ENCODE data around the gene CSF3. TPM values are rescaled to one million over a fixed set of nuclear protein-coding genes. Genes with fewer than 3 reads are reported as not detected.

CSF3 gene
- total RNA-seq, 3 donors from 2014 or later (not counting 1 experiment from before 2014, with no cell fraction given) = not detected

GRCh38 chr17:40023590-40024292, 8.5 kb downstream of the CSF3 start:
- Mint-ChIP-seq H3K4me3 (no peak overlapping the region), H3K4me1 (peaks cover 11 to 25% of the 10 kb centered on the region in 2 donors), H3K27ac (no peak overlapping the region), H3K36me3 (no peaks in the 10 kb centered on the region), H3K27me3 (ENCODE audit: low read depth in 2 of 2) (no peaks in the 10 kb centered on the region), H3K9me3 (no peaks in the 10 kb centered on the region)
- no peak for TF ChIP-seq CTCF (IDR thresholded peaks at IDR 0.05)
- peaks cover 18% of the 10 kb centered on the region for H3K4me1 ChIP-seq (ENCODE audit: control insufficient read depth, insufficient read depth, low read length)
- ATAC-seq (no peak), DNase-seq (no peak)
- no peaks in the 10 kb centered on the region for H3K9me3 ChIP-seq (ENCODE audit: control insufficient read depth, insufficient read depth, low read length)
- H3K27me3 ChIP-seq (ENCODE audit: control insufficient read depth, insufficient read depth, low read length) = no peaks in the 10 kb centered on the region
- no peak overlapping the region for H3K27ac ChIP-seq (ENCODE audit: low read length)
- intact Hi-C loops (cut with micrococcal nuclease) = no loop called here
- H3K4me3 ChIP-seq (ENCODE audit: low read length) = no peak overlapping the region
- 95% methylated on average over 8 of the region's 10 CpGs for WGBS (ENCODE audit: insufficient coverage)
- peaks cover 74% of the 10 kb centered on the region for H3K36me3 ChIP-seq (ENCODE audit: control insufficient read depth, insufficient read depth, low read length)

GRCh38 chr17:40024901-40025300, 9.7 kb downstream of the CSF3 start:
- H3K4me1 Mint-ChIP-seq = peaks cover 11 to 16% of the 10 kb centered on the region in 2 donors
- Histone ChIP-seq H3K9me3 (ENCODE audit: control insufficient read depth, insufficient read depth, low read length) (no peaks in the 10 kb centered on the region), H3K27me3 (ENCODE audit: control insufficient read depth, insufficient read depth, low read length) (no peaks in the 10 kb centered on the region), H3K36me3 (ENCODE audit: control insufficient read depth, insufficient read depth, low read length) (peaks cover 75% of the 10 kb centered on the region), H3K27ac (ENCODE audit: low read length) (no peak overlapping the region), H3K4me3 (ENCODE audit: low read length) (no peak overlapping the region), H3K4me1 (ENCODE audit: control insufficient read depth, insufficient read depth, low read length) (peaks cover 17% of the 10 kb centered on the region)
- no peaks in the 10 kb centered on the region for H3K27me3 Mint-ChIP-seq (ENCODE audit: low read depth in 2 of 2)
- no peak for TF ChIP-seq CTCF (IDR thresholded peaks at IDR 0.05)
- H3K4me3 Mint-ChIP-seq = no peak overlapping the region
- H3K36me3 Mint-ChIP-seq = peaks cover 10% of the 10 kb centered on the region
- no peak for ATAC-seq
- intact Hi-C loops (cut with micrococcal nuclease) = no loop called here
- DNase-seq = no peak
- 97% methylated on average over 8 of the region's 8 CpGs for WGBS (ENCODE audit: insufficient coverage)
- no peak overlapping the region for H3K27ac Mint-ChIP-seq
- no peaks in the 10 kb centered on the region for H3K9me3 Mint-ChIP-seq

- Histone ChIP-seq H3K4me3 (ENCODE audit: low read length) (no peak overlapping the region), H3K4me1 (ENCODE audit: control insufficient read depth, insufficient read depth, low read length) (peaks cover 17% of the 10 kb centered on the region), H3K27me3 (ENCODE audit: control insufficient read depth, insufficient read depth, low read length) (no peaks in the 10 kb centered on the region), H3K9me3 (ENCODE audit: control insufficient read depth, insufficient read depth, low read length) (no peaks in the 10 kb centered on the region), H3K27ac (ENCODE audit: low read length) (no peak overlapping the region), H3K36me3 (ENCODE audit: control insufficient read depth, insufficient read depth, low read length) (peaks cover 72% of the 10 kb centered on the region)
- Mint-ChIP-seq H3K9me3 (no peaks in the 10 kb centered on the region), H3K27ac (no peak overlapping the region), H3K27me3 (ENCODE audit: low read depth in 2 of 2) (no peaks in the 10 kb centered on the region), H3K36me3 (peaks cover 12% of the 10 kb centered on the region), H3K4me1 (peaks cover 11 to 14% of the 10 kb centered on the region in 2 donors), H3K4me3 (no peak overlapping the region)
- ATAC-seq (no peak), DNase-seq (no peak)
- no peak for TF ChIP-seq CTCF (IDR thresholded peaks at IDR 0.05)
- intact Hi-C loops (cut with micrococcal nuclease) = no loop called here
- WGBS (ENCODE audit: insufficient coverage) = 86% methylated on average over 2 of the region's 2 CpGs
These were observed 10.3 kb downstream of the CSF3 start for GRCh38 chr17:40025559-40025958.

Data from natural killer cell (primary cell).